ENCODE results near the gene PON2. TPM values are rescaled to one million over a fixed set of nuclear protein-coding genes. Genes with fewer than 3 reads are reported as not detected.
A peak's percentile ranks its signal among the peaks of the same experiment; 100 is the strongest.

The PON2 gene
- total and polyA plus RNA-seq, 10 of the 15 experiments (the other 5 are each of a cell fraction or from before 2014, with no cell fraction given): 22.9 to 127 (median 46.1) TPM

DNA sequence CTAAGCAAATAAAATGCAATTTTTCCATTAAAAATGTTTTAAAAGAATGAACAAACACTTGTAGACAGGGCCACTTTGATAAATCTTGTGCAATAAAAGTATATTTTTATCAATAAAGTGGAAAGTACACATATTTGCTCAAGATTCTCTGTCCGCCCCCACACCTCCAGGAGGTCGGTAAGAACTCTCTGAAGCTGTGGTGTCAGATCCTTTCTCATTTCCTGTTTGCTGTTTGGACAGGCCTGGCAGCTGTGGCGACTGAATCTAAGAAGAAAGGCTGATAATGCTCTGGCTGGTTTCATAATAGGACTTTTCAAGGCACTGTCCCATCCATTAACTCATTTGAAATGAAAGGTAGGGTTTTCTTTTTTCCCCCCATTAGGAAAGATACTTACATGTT, 35.6 kb upstream of the PON2 start (continued):
- TF ChIP-seq RB1 (IDR thresholded peaks at IDR 0.05; ENCODE audit: borderline replicate concordance) (no peak), TARDBP (IDR thresholded peaks at IDR 0.05; ENCODE audit: borderline replicate concordance) (no peak), ZNF207 (IDR thresholded peaks at IDR 0.05; ENCODE audit: borderline replicate concordance) (no peak), CEBPB (IDR thresholded peaks at IDR 0.05; ENCODE audit: borderline replicate concordance in 1 of 2, low read depth in 2 of 2, low read length in 2 of 2) (no peak), SREBF1 (IDR thresholded peaks at IDR 0.05; ENCODE audit: low read length) (no peak), TBL1XR1 (IDR thresholded peaks at IDR 0.05; ENCODE audit: low read depth, low read length) (no peak), FOXM1 (IDR thresholded peaks at IDR 0.05; ENCODE audit: low read depth, low read length) (peak; percentile 49; the same call in 1 of the 2 replicates), POLR2A (IDR thresholded peaks at IDR 0.05; ENCODE audit: low read depth, low read length) (no peak), MYB (IDR thresholded peaks at IDR 0.05; ENCODE audit: borderline replicate concordance, low read depth, low read length) (no peak), SUZ12 (IDR thresholded peaks at IDR 0.05; ENCODE audit: unreplicated experiment) (no peak), FOXK2 (IDR thresholded peaks at IDR 0.05) (no peak), EP300 (IDR thresholded peaks at IDR 0.05; ENCODE audit: borderline replicate concordance in 1 of 2, control insufficient read depth in 1 of 2, low read depth in 2 of 2, low read length in 2 of 2) (no peak), SMAD1 (IDR thresholded peaks at IDR 0.05; ENCODE audit: low read depth, partially characterized antibody) (no peak), WRNIP1 (IDR thresholded peaks at IDR 0.05; ENCODE audit: borderline replicate concordance, low read depth, low read length) (no peak)
- TF ChIP-seq, protein P1, sequence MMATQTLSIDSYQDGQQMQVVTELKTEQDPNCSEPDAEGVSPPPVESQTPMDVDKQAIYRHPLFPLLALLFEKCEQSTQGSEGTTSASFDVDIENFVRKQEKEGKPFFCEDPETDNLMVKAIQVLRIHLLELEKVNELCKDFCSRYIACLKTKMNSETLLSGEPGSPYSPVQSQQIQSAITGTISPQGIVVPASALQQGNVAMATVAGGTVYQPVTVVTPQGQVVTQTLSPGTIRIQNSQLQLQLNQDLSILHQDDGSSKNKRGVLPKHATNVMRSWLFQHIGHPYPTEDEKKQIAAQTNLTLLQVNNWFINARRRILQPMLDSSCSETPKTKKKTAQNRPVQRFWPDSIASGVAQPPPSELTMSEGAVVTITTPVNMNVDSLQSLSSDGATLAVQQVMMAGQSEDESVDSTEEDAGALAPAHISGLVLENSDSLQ (IDR thresholded peaks at IDR 0.05): no peak
- TF ChIP-seq, protein P2, sequence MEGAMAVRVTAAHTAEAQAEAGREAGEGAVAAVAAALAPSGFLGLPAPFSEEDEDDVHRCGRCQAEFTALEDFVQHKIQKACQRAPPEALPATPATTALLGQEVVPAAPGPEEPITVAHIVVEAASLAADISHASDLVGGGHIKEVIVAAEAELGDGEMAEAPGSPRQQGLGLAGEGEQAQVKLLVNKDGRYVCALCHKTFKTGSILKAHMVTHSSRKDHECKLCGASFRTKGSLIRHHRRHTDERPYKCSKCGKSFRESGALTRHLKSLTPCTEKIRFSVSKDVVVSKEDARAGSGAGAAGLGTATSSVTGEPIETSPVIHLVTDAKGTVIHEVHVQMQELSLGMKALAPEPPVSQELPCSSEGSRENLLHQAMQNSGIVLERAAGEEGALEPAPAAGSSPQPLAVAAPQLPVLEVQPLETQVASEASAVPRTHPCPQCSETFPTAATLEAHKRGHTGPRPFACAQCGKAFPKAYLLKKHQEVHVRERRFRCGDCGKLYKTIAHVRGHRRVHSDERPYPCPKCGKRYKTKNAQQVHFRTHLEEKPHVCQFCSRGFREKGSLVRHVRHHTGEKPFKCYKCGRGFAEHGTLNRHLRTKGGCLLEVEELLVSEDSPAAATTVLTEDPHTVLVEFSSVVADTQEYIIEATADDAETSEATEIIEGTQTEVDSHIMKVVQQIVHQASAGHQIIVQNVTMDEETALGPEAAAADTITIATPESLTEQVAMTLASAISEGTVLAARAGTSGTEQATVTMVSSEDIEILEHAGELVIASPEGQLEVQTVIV (IDR thresholded peaks at IDR 0.05; ENCODE audit: borderline replicate concordance, partially characterized antibody): no peak
- TF ChIP-seq, protein P3, sequence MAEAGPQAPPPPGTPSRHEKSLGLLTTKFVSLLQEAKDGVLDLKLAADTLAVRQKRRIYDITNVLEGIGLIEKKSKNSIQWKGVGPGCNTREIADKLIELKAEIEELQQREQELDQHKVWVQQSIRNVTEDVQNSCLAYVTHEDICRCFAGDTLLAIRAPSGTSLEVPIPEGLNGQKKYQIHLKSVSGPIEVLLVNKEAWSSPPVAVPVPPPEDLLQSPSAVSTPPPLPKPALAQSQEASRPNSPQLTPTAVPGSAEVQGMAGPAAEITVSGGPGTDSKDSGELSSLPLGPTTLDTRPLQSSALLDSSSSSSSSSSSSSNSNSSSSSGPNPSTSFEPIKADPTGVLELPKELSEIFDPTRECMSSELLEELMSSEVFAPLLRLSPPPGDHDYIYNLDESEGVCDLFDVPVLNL (IDR thresholded peaks at IDR 0.05; ENCODE audit: low read depth, low read length): no peak
- TF ChIP-seq, protein P4, sequence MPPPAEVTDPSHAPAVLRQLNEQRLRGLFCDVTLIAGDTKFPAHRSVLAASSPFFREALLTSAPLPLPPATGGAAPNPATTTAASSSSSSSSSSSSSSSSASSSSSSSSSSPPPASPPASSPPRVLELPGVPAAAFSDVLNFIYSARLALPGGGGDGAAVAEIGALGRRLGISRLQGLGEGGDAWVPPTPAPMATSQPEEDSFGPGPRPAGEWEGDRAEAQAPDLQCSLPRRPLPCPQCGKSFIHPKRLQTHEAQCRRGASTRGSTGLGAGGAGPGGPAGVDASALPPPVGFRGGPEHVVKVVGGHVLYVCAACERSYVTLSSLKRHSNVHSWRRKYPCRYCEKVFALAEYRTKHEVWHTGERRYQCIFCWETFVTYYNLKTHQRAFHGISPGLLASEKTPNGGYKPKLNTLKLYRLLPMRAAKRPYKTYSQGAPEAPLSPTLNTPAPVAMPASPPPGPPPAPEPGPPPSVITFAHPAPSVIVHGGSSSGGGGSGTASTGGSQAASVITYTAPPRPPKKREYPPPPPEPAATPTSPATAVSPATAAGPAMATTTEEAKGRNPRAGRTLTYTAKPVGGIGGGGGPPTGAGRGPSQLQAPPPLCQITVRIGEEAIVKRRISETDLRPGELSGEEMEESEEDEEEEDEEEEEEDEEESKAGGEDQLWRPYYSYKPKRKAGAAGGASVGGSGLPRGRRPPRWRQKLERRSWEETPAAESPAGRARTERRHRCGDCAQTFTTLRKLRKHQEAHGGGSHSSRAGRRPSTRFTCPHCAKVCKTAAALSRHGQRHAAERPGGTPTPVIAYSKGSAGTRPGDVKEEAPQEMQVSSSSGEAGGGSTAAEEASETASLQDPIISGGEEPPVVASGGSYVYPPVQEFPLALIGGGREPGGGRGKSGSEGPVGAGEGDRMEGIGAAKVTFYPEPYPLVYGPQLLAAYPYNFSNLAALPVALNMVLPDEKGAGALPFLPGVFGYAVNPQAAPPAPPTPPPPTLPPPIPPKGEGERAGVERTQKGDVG (CRISPR knock-in tag; IDR thresholded peaks at IDR 0.05): no peak
- TF ChIP-seq, protein P5, sequence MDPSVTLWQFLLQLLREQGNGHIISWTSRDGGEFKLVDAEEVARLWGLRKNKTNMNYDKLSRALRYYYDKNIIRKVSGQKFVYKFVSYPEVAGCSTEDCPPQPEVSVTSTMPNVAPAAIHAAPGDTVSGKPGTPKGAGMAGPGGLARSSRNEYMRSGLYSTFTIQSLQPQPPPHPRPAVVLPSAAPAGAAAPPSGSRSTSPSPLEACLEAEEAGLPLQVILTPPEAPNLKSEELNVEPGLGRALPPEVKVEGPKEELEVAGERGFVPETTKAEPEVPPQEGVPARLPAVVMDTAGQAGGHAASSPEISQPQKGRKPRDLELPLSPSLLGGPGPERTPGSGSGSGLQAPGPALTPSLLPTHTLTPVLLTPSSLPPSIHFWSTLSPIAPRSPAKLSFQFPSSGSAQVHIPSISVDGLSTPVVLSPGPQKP (IDR thresholded peaks at IDR 0.05; ENCODE audit: low read depth, low read length): no peak
- TF ChIP-seq, protein P6, sequence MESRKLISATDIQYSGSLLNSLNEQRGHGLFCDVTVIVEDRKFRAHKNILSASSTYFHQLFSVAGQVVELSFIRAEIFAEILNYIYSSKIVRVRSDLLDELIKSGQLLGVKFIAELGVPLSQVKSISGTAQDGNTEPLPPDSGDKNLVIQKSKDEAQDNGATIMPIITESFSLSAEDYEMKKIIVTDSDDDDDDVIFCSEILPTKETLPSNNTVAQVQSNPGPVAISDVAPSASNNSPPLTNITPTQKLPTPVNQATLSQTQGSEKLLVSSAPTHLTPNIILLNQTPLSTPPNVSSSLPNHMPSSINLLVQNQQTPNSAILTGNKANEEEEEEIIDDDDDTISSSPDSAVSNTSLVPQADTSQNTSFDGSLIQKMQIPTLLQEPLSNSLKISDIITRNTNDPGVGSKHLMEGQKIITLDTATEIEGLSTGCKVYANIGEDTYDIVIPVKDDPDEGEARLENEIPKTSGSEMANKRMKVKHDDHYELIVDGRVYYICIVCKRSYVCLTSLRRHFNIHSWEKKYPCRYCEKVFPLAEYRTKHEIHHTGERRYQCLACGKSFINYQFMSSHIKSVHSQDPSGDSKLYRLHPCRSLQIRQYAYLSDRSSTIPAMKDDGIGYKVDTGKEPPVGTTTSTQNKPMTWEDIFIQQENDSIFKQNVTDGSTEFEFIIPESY (IDR thresholded peaks at IDR 0.05): no peak
